Measurements from ENCODE around the gene PLB1.

PLB1 gene

GRCh38 chr2:28557389-28558131 lies 61.7 kb downstream of the PLB1 start:
- DNase-seq (ENCODE audit: insufficient read length, low spot score), result no peak
- FAIRE-seq, result peak; percentile 51

GRCh38 chr2:28558158-28558820 lies 62.4 kb downstream of the PLB1 start:
- peak; percentile 76 for FAIRE-seq
- DNase-seq (ENCODE audit: insufficient read length, low spot score), result no peak

GRCh38 chr2:28558918-28559317 lies 63.1 kb downstream of the PLB1 start:
- FAIRE-seq (no peak), DNase-seq (ENCODE audit: insufficient read length, low spot score) (no peak)

GRCh38 chr2:28563869-28564268 lies 68.0 kb downstream of the PLB1 start:
- DNase-seq (ENCODE audit: insufficient read length, low spot score) (no peak), FAIRE-seq (no peak)

GRCh38 chr2:28564346-28564745 lies 68.5 kb downstream of the PLB1 start:
- DNase-seq (ENCODE audit: insufficient read length, low spot score) (no peak), FAIRE-seq (no peak)

- DNase-seq (ENCODE audit: insufficient read length, low spot score) (no peak), FAIRE-seq (no peak)
Observed at GRCh38 chr2:28565033-28565432, 69.2 kb downstream of the PLB1 start.

GRCh38 chr2:28565720-28566295 lies 69.9 kb downstream of the PLB1 start:
- FAIRE-seq, result no peak
- no peak for DNase-seq (ENCODE audit: insufficient read length, low spot score)

- peak; percentile 86 for FAIRE-seq
- peak; percentile 87 for DNase-seq (ENCODE audit: insufficient read length, low spot score)
Observed at GRCh38 chr2:28566521-28567041, 70.7 kb downstream of the PLB1 start.

- FAIRE-seq, result no peak
- no peak for DNase-seq (ENCODE audit: insufficient read length, low spot score)
Observed at GRCh38 chr2:28567061-28567471, 71.2 kb downstream of the PLB1 start.

GRCh38 chr2:28568036-28568435 lies 72.2 kb downstream of the PLB1 start:
- no peak for DNase-seq (ENCODE audit: insufficient read length, low spot score)
- FAIRE-seq, result no peak

- FAIRE-seq, result no peak
- no peak for DNase-seq (ENCODE audit: insufficient read length, low spot score)
Observed at GRCh38 chr2:28568533-28568932, 72.7 kb downstream of the PLB1 start.

GRCh38 chr2:28570431-28570830 lies 74.6 kb downstream of the PLB1 start:
- FAIRE-seq (no peak), DNase-seq (ENCODE audit: insufficient read length, low spot score) (no peak)

GRCh38 chr2:28576714-28577113 lies 80.9 kb downstream of the PLB1 start:
- FAIRE-seq, result no peak
- no peak for DNase-seq (ENCODE audit: insufficient read length, low spot score)

GRCh38 chr2:28577791-28578680 lies 82.2 kb downstream of the PLB1 start:
- no peak for DNase-seq (ENCODE audit: insufficient read length, low spot score)
- no peak for FAIRE-seq

GRCh38 chr2:28578774-28579173 lies 82.9 kb downstream of the PLB1 start:
- DNase-seq (ENCODE audit: insufficient read length, low spot score), result no peak

GRCh38 chr2:28579606-28580005 lies 83.7 kb downstream of the PLB1 start:
- no peak for DNase-seq (ENCODE audit: insufficient read length, low spot score)
- no peak for FAIRE-seq

More at GRCh38 chr2:28578774-28579173, 82.9 kb downstream of the PLB1 start:
- FAIRE-seq, result no peak

- FAIRE-seq (no peak), DNase-seq (ENCODE audit: insufficient read length, low spot score) (no peak)
Observed at GRCh38 chr2:28580078-28580477, 84.2 kb downstream of the PLB1 start.

- DNase-seq (ENCODE audit: insufficient read length, low spot score) (no peak), FAIRE-seq (no peak)
Observed at GRCh38 chr2:28581312-28581711, 85.5 kb downstream of the PLB1 start.

GRCh38 chr2:28582152-28582551 lies 86.3 kb downstream of the PLB1 start:
- no peak for DNase-seq (ENCODE audit: insufficient read length, low spot score)
- no peak for FAIRE-seq

GRCh38 chr2:28582595-28582994 lies 86.7 kb downstream of the PLB1 start:
- no peak for FAIRE-seq
- DNase-seq (ENCODE audit: insufficient read length, low spot score), result no peak
